ENCODE data around the gene SDC3.
"Not testable (repeated sequence)": the region's sequence is repeated elsewhere in the genome, so short reads cannot be mapped to it uniquely, and the experiment has no call there.

SDC3 gene

GRCh38 chr1:30935758-30936157 lies 27.2 kb upstream of the SDC3 start:
- DNase-seq (ENCODE audit: low spot score in 2 of 2); H3K9me3 Mint-ChIP-seq; H3K27ac Mint-ChIP-seq; ATAC-seq; H3K4me3 Mint-ChIP-seq; H3K4me1 Mint-ChIP-seq: not testable (repeated sequence)
- peaks cover 95% of the 10 kb centered on the region for H3K36me3 Mint-ChIP-seq

- DNase-seq (ENCODE audit: low spot score in 2 of 2) (no peak), ATAC-seq (no peak)
- Mint-ChIP-seq H3K4me1 (peaks cover 8% of the 10 kb centered on the region), H3K9me3 (no peaks in the 10 kb centered on the region), H3K27ac (peak overlapping the region; percentile 38), H3K36me3 (peaks cover 91% of the 10 kb centered on the region), H3K4me3 (no peak overlapping the region)
These were observed 26.1 kb upstream of the SDC3 start for GRCh38 chr1:30934613-30935012.

GRCh38 chr1:30933874-30934252 lies 25.3 kb upstream of the SDC3 start:
- no peak for DNase-seq (ENCODE audit: low spot score in 2 of 2)
- H3K4me1 Mint-ChIP-seq, result peaks cover 15% of the 10 kb centered on the region
- peak overlapping the region; percentile 38 for H3K27ac Mint-ChIP-seq
- no peak for ATAC-seq
- peaks cover 88% of the 10 kb centered on the region for H3K36me3 Mint-ChIP-seq
- H3K9me3 Mint-ChIP-seq, result no peaks in the 10 kb centered on the region
- no peak overlapping the region for H3K4me3 Mint-ChIP-seq

DNA sequence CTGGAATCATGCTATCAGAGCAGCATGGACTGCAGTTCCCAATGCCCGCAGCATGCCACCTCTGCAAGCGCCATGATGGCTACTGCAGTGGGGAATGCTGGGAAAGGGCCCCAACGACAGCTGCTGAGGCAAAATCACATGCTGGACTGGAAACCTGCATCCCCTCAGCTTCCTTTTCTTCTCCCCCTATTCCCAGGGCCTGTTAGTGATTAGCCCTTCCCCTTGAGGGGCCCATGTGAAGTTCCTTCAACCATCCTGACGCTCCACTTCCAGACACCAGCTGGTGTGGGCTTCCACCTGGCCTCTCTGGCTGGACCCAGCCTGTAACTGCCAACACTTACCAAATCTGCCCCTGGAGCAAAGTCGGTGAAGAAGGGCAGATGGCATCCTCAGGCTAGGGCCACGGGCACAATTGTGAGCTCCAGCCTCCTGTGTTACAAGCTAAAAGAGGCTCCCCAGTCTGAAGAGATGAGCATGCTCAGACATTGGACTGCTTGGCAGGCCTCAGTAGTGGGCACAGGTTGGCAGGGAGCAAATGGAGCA lies 22.1 kb upstream of the SDC3 start:
- DNase-seq (ENCODE audit: low spot score in 2 of 2), result no peak
- H3K27ac Mint-ChIP-seq, result peak overlapping the region; percentile 93
- H3K4me1 Mint-ChIP-seq, result peaks cover 19% of the 10 kb centered on the region
- H3K36me3 Mint-ChIP-seq, result peaks cover 57% of the 10 kb centered on the region
- no peak overlapping the region for H3K4me3 Mint-ChIP-seq
- peak; percentile 4 for ATAC-seq
- H3K9me3 Mint-ChIP-seq, result no peaks in the 10 kb centered on the region

- Mint-ChIP-seq H3K27ac (peak overlapping the region; percentile 73), H3K4me1 (peaks cover 19% of the 10 kb centered on the region), H3K9me3 (no peaks in the 10 kb centered on the region), H3K4me3 (no peak overlapping the region), H3K36me3 (peaks cover 53% of the 10 kb centered on the region)
- ATAC-seq, result no peak
- DNase-seq (ENCODE audit: low spot score in 2 of 2), result no peak
These were observed 21.5 kb upstream of the SDC3 start for GRCh38 chr1:30929944-30930525.

- Mint-ChIP-seq H3K4me3 (no peak overlapping the region), H3K36me3 (peaks cover 46% of the 10 kb centered on the region), H3K9me3 (no peaks in the 10 kb centered on the region), H3K4me1 (peaks cover 19% of the 10 kb centered on the region), H3K27ac (peak overlapping the region; percentile 73)
- DNase-seq (ENCODE audit: low spot score in 2 of 2) (peak; percentile 39 to 76), ATAC-seq (peak; percentile 76)
These were observed 20.8 kb upstream of the SDC3 start for GRCh38 chr1:30929135-30929889.

DNA sequence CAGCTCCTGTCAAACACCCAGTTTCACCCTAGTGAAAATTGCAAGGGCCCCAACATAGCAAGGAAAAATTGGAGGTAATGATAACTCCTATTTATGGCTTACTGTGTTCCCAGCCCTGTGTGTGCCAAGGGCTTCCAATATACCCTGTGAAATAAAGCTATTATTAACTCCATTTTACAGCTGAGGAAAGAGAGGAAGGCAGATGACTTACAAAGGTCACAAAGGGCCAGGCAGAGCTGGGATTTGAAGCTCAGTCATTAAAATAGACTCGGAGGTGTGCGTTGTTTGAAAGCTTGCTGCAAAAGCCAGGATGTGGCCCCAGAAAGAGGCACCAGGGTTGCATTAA lies 20.2 kb upstream of the SDC3 start:
- Mint-ChIP-seq H3K4me1 (peaks cover 19% of the 10 kb centered on the region), H3K36me3 (peaks cover 40% of the 10 kb centered on the region), H3K9me3 (no peaks in the 10 kb centered on the region), H3K4me3 (no peak overlapping the region), H3K27ac (peak overlapping the region; percentile 73)
- ATAC-seq, result no peak
- no peak for DNase-seq (ENCODE audit: low spot score in 2 of 2)

DNA sequence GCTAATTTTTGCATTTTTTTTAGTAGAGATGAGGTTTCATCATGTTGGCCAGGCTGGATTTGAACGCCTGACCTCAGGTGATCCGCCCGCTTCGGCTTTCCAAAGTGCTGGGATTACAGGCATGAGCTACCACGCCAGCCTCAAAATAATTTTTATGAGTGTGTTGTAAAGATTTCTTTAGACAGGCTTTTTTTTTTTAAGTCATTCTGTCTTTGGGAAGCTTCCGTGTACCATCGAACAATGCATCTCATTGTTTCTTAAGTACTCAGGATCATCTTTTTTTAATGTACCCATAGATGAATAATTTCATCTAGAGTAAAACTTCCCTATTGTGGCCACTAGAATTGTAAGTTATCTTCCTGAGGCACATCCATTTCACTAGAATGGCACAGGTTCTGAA lies 19.6 kb upstream of the SDC3 start:
- Mint-ChIP-seq H3K36me3 (peaks cover 34% of the 10 kb centered on the region), H3K4me1 (peaks cover 19% of the 10 kb centered on the region), H3K9me3 (no peaks in the 10 kb centered on the region), H3K27ac (no peak overlapping the region), H3K4me3 (no peak overlapping the region)
- DNase-seq (ENCODE audit: low spot score in 2 of 2) (no peak), ATAC-seq (no peak)

- H3K9me3 Mint-ChIP-seq, result no peaks in the 10 kb centered on the region
- H3K4me3 Mint-ChIP-seq, result no peak overlapping the region
- no peak overlapping the region for H3K27ac Mint-ChIP-seq
- peaks cover 19% of the 10 kb centered on the region for H3K4me1 Mint-ChIP-seq
- DNase-seq (ENCODE audit: low spot score in 2 of 2), result no peak
- no peak for ATAC-seq
- peaks cover 27% of the 10 kb centered on the region for H3K36me3 Mint-ChIP-seq
These were observed 18.9 kb upstream of the SDC3 start for GRCh38 chr1:30927448-30927847.

GRCh38 chr1:30923597-30923996 lies 15.0 kb upstream of the SDC3 start:
- Mint-ChIP-seq H3K9me3 (no peaks in the 10 kb centered on the region), H3K4me1 (peaks cover 6% of the 10 kb centered on the region), H3K4me3 (no peak overlapping the region), H3K27ac (no peak overlapping the region), H3K36me3 (no peaks in the 10 kb centered on the region)
- no peak for ATAC-seq
- DNase-seq (ENCODE audit: low spot score in 2 of 2), result no peak

GRCh38 chr1:30920827-30921226 lies 12.3 kb upstream of the SDC3 start:
- DNase-seq (ENCODE audit: low spot score in 2 of 2) (no peak), ATAC-seq (no peak)
- H3K4me1 Mint-ChIP-seq, result peaks cover 5% of the 10 kb centered on the region
- H3K4me3 Mint-ChIP-seq, result no peak overlapping the region
- no peaks in the 10 kb centered on the region for H3K36me3 Mint-ChIP-seq
- H3K9me3 Mint-ChIP-seq, result no peaks in the 10 kb centered on the region
- H3K27ac Mint-ChIP-seq, result no peak overlapping the region

- DNase-seq (ENCODE audit: low spot score in 2 of 2) (no peak), ATAC-seq (peak; percentile 55)
- H3K27ac Mint-ChIP-seq, result no peak overlapping the region
- H3K9me3 Mint-ChIP-seq, result no peaks in the 10 kb centered on the region
- no peaks in the 10 kb centered on the region for H3K36me3 Mint-ChIP-seq
- no peak overlapping the region for H3K4me3 Mint-ChIP-seq
- H3K4me1 Mint-ChIP-seq, result peaks cover 5% of the 10 kb centered on the region
These were observed 10.7 kb upstream of the SDC3 start for GRCh38 chr1:30919025-30919881.

GRCh38 chr1:30916296-30916695 lies 7.7 kb upstream of the SDC3 start:
- Mint-ChIP-seq H3K4me1 (peaks cover 5% of the 10 kb centered on the region), H3K4me3 (no peak overlapping the region), H3K9me3 (no peaks in the 10 kb centered on the region), H3K36me3 (no peaks in the 10 kb centered on the region), H3K27ac (no peak overlapping the region)
- no peak for ATAC-seq
- DNase-seq (ENCODE audit: low spot score in 2 of 2), result no peak

GRCh38 chr1:30915491-30916230 lies 7.1 kb upstream of the SDC3 start:
- no peak for ATAC-seq
- Mint-ChIP-seq H3K27ac (no peak overlapping the region), H3K4me3 (no peak overlapping the region), H3K9me3 (no peaks in the 10 kb centered on the region), H3K4me1 (peaks cover 5% of the 10 kb centered on the region), H3K36me3 (no peaks in the 10 kb centered on the region)
- DNase-seq (ENCODE audit: low spot score in 2 of 2), result no peak

DNA sequence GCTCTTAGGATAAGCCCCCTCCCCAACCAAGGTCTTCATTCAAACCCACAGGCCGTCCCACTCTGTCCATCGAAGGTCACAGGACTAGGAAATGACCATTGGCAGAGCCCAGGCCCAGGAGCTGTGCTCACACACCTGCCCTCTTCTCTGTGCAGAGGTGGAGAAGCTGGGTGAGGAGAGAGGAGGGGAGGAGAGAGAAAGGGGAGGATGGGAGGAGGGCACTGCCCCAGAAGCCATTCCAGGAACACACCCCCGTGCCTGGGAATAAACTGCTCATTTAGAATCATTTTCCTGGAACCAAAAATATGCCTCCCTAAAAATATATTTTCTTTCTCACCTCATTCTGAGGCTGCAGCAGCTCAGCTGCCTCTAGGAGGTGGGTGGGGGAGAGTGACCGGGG lies 6.4 kb upstream of the SDC3 start:
- Mint-ChIP-seq H3K4me1 (peaks cover 5% of the 10 kb centered on the region), H3K4me3 (no peak overlapping the region), H3K27ac (no peak overlapping the region), H3K36me3 (no peaks in the 10 kb centered on the region), H3K9me3 (no peaks in the 10 kb centered on the region)
- no peak for DNase-seq (ENCODE audit: low spot score in 2 of 2)
- no peak for ATAC-seq

Measured in stimulated activated effector memory CD8-positive, alpha-beta T cell treated with anti-CD3 and anti-CD28 coated beads, Interleukin-12 subunit alpha, Interleukin-12 subunit beta, amount 100 ng/mL, for 72 hours (primary cell).